ENCODE results near the gene PTS.

The PTS gene

GRCh38 chr11:112266410-112266778, 40.2 kb downstream of the PTS start:
- DNase-seq: no peak

- DNase-seq: no peak
These were observed 41.0 kb downstream of the PTS start for GRCh38 chr11:112267188-112267591.

GRCh38 chr11:112268406-112268805, 42.2 kb downstream of the PTS start:
- no peak for DNase-seq

GRCh38 chr11:112269139-112269538, 42.9 kb downstream of the PTS start:
- DNase-seq: no peak

GRCh38 chr11:112270551-112271180, 44.4 kb downstream of the PTS start:
- DNase-seq: no peak

GRCh38 chr11:112271242-112271641, 45.0 kb downstream of the PTS start:
- no peak for DNase-seq

GRCh38 chr11:112273066-112273465, 46.8 kb downstream of the PTS start:
- DNase-seq: no peak

GRCh38 chr11:112274007-112274783, 48.0 kb downstream of the PTS start:
- no peak for DNase-seq

- no peak for DNase-seq
These were observed 50.8 kb downstream of the PTS start for GRCh38 chr11:112277029-112277428.

- no peak for DNase-seq
These were observed 51.7 kb downstream of the PTS start for GRCh38 chr11:112277941-112278340.

- no peak for DNase-seq
These were observed 52.6 kb downstream of the PTS start for GRCh38 chr11:112278803-112279202.

- peak; percentile 68 to 79 for DNase-seq
These were observed 53.7 kb downstream of the PTS start for GRCh38 chr11:112279901-112280267.

- peak; percentile 77 to 85 for DNase-seq
These were observed 54.3 kb downstream of the PTS start for GRCh38 chr11:112280268-112281126.

- DNase-seq: peak in 1 of 2 donors; percentile 23
These were observed 55.5 kb downstream of the PTS start for GRCh38 chr11:112281726-112282125.

All from CD4-positive, alpha-beta T cell treated with Interferon alpha-2 for 1 hour (primary cell).